Measurements from ENCODE around the gene ZFY.
"Not testable (repeated sequence)": the region's sequence is repeated elsewhere in the genome, so short reads cannot be mapped to it uniquely, and the experiment has no call there.

The ZFY gene

GRCh38 chrY:2979283-2979682 is 44.1 kb downstream of the ZFY start:
- no peak for FAIRE-seq

- FAIRE-seq: no peak
Observed at GRCh38 chrY:2984491-2984890, 49.3 kb downstream of the ZFY start.

- not testable (repeated sequence) for FAIRE-seq
Observed at GRCh38 chrY:2987178-2987577, 52.0 kb downstream of the ZFY start.

GRCh38 chrY:2997369-2997768 is 62.2 kb downstream of the ZFY start:
- not testable (repeated sequence) for FAIRE-seq

GRCh38 chrY:3002190-3002589 is 67.0 kb downstream of the ZFY start:
- FAIRE-seq: no peak

GRCh38 chrY:3002680-3003515 is 67.7 kb downstream of the ZFY start:
- FAIRE-seq: no peak

GRCh38 chrY:3003516-3003830 is 68.3 kb downstream of the ZFY start:
- no peak for FAIRE-seq

- peak; percentile 5 for FAIRE-seq
Observed at GRCh38 chrY:3003846-3004245, 68.7 kb downstream of the ZFY start.

- not testable (repeated sequence) for FAIRE-seq
Observed at GRCh38 chrY:3006031-3006430, 70.8 kb downstream of the ZFY start.

DNA sequence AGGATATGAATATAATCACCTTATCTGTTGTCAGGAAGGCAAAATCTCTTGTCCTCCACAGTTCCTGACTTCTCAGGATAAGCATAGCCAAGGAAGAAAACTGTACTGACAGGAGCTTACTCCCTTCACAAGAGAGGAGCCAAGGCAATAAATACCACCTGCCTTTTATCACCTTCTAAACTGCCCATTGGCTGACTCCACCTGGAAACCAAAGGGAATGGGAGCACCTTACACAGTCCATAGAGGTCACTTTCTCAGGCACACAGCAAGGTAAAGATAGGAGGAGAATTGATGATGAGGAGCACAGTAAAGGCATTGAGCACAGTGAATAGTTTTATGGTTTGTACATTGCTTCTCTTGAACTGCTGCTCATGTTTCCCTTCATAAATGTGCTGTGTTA is 72.8 kb downstream of the ZFY start:
- no peak for FAIRE-seq

- FAIRE-seq: no peak
Observed at GRCh38 chrY:3012226-3012625, 77.0 kb downstream of the ZFY start.

DNA sequence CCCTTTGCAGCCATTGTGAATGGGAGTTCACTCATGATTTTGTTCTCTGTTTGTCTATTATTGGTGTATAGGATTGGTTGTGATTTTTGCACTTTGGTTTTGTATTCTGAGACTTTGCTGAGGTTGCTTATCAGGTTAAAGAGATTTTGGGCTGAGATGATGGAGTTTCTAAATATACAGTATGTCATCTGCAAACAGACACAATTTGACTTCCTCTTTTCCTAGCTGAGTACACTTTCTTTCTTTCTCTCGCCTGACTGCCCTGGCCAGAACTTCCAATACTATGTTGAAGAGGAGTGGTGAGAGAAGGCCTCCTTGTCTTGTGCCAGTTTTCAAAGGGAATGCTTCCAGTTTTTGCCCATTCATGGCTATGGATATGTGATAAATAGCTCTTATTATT is 81.4 kb downstream of the ZFY start:
- no peak for FAIRE-seq

DNA sequence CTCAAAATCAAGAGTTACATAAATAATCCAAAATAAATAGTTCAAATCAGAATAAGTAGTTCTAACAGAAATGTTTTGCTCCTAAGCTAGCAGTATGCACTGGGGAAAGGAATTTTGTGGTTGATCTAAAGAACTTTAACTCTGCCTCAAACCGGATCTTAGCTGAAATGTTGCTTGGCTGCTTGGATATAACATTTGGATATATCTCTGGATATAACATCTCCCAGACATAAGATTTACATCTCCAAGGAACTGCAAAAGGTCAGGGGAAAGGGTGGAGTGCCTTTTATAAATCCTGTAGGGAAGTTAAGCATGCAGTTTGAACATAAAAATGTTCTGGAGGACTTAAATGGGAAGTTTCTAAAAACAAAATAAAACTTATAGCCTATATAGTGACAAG is 83.4 kb downstream of the ZFY start:
- no peak for FAIRE-seq

DNA sequence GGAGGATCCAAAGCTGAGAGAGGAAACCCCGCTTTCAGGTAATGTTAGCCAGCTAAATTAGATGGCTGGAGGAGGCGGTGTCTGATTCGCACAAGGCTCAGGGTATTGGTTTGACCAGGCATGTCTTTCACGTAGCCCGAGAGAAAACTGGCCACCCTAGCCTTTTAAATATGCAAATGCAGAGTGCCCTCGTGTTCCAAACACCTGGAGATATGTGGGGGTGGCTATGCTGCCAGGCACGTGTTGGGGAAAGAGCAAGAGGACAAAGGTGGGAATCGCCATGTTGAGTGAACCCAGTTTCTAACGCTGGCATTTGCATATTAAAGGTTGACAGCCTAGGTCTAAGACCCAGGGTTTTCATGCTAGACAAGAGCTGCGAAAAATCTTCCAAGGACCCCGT is 84.4 kb downstream of the ZFY start:
- FAIRE-seq: no peak

GRCh38 chrY:3021176-3021575 is 86.0 kb downstream of the ZFY start:
- no peak for FAIRE-seq

- FAIRE-seq: peak; percentile 80
Observed at GRCh38 chrY:3023606-3024005, 88.4 kb downstream of the ZFY start.

DNA sequence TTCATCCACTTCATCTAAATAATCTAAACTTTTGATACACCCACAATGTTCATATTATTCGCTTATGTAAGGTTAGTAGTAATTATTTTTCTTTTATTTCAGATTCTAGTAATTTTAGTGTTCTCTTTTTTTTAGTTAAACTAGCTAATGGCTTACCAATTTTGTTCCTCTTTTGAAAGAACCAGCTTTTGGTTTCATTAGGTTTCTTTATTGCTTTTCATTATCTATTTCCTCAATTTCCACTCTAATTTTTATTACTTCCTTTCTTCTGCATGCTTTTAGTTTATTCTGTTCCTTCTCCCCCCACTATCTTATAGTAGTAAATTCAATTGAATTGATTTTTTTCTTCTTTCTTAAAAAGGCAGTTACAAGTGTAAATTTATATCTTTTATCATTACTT is 90.2 kb downstream of the ZFY start:
- no peak for FAIRE-seq
